ENCODE measurements around the gene STUM. TPM values are rescaled to one million over a fixed set of nuclear protein-coding genes. Genes with fewer than 3 reads are reported as not detected.

Gene STUM
- total RNA-seq, 2 experiments from 2014 or later, result not detected

DNA sequence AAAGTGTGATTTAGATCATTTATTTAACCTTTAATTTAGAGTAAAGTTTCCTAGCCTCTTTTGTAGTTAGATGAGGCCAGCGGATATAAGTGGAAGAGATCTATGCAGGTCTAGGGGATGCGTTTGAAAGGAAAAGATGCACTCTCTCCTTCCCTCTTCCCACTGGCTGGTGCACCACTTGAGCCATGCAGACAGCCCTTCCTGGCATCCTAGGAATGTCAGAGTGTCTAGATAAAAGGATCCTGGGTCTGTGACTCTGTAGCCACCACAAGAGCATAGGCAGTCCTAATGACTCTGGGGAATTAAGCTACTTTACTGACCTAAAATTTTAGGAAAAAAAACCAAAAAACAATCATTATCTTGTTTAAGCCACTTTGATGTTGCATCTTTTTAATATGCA lies 16.0 kb upstream of the STUM start:
- Mint-ChIP-seq H3K9me3 (no peaks in the 10 kb centered on the region), H3K27ac (no peak overlapping the region), H3K4me3 (no peak overlapping the region), H3K27me3 (peaks cover 15% of the 10 kb centered on the region), H3K36me3 (ENCODE audit: low read depth) (no peaks in the 10 kb centered on the region), H3K4me1 (ENCODE audit: low read depth) (no peaks in the 10 kb centered on the region)
- POLR2A ChIA-PET, result no interaction called here
- intact Hi-C loops (cut with DNase I, micrococcal nuclease), result no loop called here
- no peak for DNase-seq
- Histone ChIP-seq H3K36me3 (ENCODE audit: insufficient read depth, low read length) (no peaks in the 10 kb centered on the region), H3K27ac (ENCODE audit: low read depth in 1 of 2, low read length in 2 of 2) (no peak overlapping the region), H3K9me3 (ENCODE audit: control insufficient read depth in 1 of 2, insufficient read depth in 1 of 2, low read length in 2 of 2) (peaks cover 0 to under 1% of the 10 kb centered on the region in 2 experiments), H3K4me3 (ENCODE audit: low read length) (no peak overlapping the region), H3K4me1 (ENCODE audit: insufficient read depth, low read length) (no peaks in the 10 kb centered on the region), H3K27me3 (ENCODE audit: control insufficient read depth in 1 of 2, insufficient read depth in 2 of 2, low read length in 2 of 2) (no peaks in the 10 kb centered on the region)
- ATAC-seq (ENCODE audit: poor library complexity), result no peak
- CTCF ChIA-PET, result no interaction called here
- TF ChIP-seq CTCF (IDR thresholded peaks at IDR 0.05), result no peak

GRCh38 chr1:226533220-226533619 lies 15.3 kb upstream of the STUM start:
- CTCF ChIA-PET, result no interaction called here

GRCh38 chr1:226534098-226534497 lies 14.5 kb upstream of the STUM start:
- no peak for DNase-seq
- ChIA-PET CTCF (no interaction called here), POLR2A (no interaction called here)
- ATAC-seq (ENCODE audit: poor library complexity), result no peak
- Histone ChIP-seq H3K27me3 (ENCODE audit: control insufficient read depth in 1 of 2, insufficient read depth in 2 of 2, low read length in 2 of 2) (no peaks in the 10 kb centered on the region), H3K9me3 (ENCODE audit: control insufficient read depth in 1 of 2, insufficient read depth in 1 of 2, low read length in 2 of 2) (no peaks in the 10 kb centered on the region), H3K4me3 (ENCODE audit: low read length) (no peak overlapping the region), H3K4me1 (ENCODE audit: insufficient read depth, low read length) (no peaks in the 10 kb centered on the region), H3K36me3 (ENCODE audit: insufficient read depth, low read length) (no peaks in the 10 kb centered on the region), H3K27ac (ENCODE audit: low read depth in 1 of 2, low read length in 2 of 2) (no peak overlapping the region)
- Mint-ChIP-seq H3K4me1 (ENCODE audit: low read depth) (no peaks in the 10 kb centered on the region), H3K36me3 (ENCODE audit: low read depth) (no peaks in the 10 kb centered on the region), H3K27ac (no peak overlapping the region), H3K4me3 (no peak overlapping the region), H3K27me3 (peaks cover 15% of the 10 kb centered on the region), H3K9me3 (no peaks in the 10 kb centered on the region)
- intact Hi-C loops (cut with DNase I, micrococcal nuclease), result no loop called here
- no peak for TF ChIP-seq CTCF (IDR thresholded peaks at IDR 0.05)

More at GRCh38 chr1:226533220-226533619, 15.3 kb upstream of the STUM start:
- no peak for TF ChIP-seq CTCF (IDR thresholded peaks at IDR 0.05)
- Histone ChIP-seq H3K4me1 (ENCODE audit: insufficient read depth, low read length) (no peaks in the 10 kb centered on the region), H3K9me3 (ENCODE audit: control insufficient read depth in 1 of 2, insufficient read depth in 1 of 2, low read length in 2 of 2) (no peaks in the 10 kb centered on the region), H3K27me3 (ENCODE audit: control insufficient read depth in 1 of 2, insufficient read depth in 2 of 2, low read length in 2 of 2) (no peaks in the 10 kb centered on the region), H3K4me3 (ENCODE audit: low read length) (no peak overlapping the region), H3K36me3 (ENCODE audit: insufficient read depth, low read length) (no peaks in the 10 kb centered on the region), H3K27ac (ENCODE audit: low read depth in 1 of 2, low read length in 2 of 2) (no peak overlapping the region)
- no peaks in the 10 kb centered on the region for H3K9me3 Mint-ChIP-seq
- no peak overlapping the region for H3K4me3 Mint-ChIP-seq
- no peaks in the 10 kb centered on the region for H3K36me3 Mint-ChIP-seq (ENCODE audit: low read depth)
- peaks cover 15% of the 10 kb centered on the region for H3K27me3 Mint-ChIP-seq
- ATAC-seq (ENCODE audit: poor library complexity), result no peak
- no peak overlapping the region for H3K27ac Mint-ChIP-seq
- intact Hi-C loops (cut with DNase I, micrococcal nuclease), result no loop called here
- H3K4me1 Mint-ChIP-seq (ENCODE audit: low read depth), result no peaks in the 10 kb centered on the region
- no peak for DNase-seq
- POLR2A ChIA-PET, result no interaction called here

Data from CD4-positive, alpha-beta T cell (primary cell).